Measurements from ENCODE around the gene TBC1D5.
A peak's percentile ranks its signal among the peaks of the same experiment; 100 is the strongest.

Gene TBC1D5

DNA sequence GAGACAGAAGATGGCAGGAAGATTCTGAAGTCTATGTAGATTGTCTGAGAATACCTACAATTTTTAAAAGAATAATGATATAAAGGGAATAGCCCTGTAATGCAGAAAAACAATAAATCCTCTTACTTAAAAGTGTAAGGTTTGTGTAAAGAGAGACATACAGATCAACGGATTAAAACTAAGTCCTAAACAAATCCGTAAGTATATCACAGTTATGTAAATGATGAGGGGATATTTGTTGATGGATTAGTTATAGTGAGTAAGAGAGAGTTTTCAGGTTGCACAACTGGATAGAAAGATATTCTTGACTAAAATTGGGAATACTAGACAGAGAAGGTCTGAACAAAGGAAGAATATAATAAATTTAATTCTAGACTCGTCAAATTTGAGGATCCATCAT lies 179.6 kb downstream of the TBC1D5 start:
- no peak for DNase-seq (ENCODE audit: low read depth)
- TF ChIP-seq, protein P1, sequence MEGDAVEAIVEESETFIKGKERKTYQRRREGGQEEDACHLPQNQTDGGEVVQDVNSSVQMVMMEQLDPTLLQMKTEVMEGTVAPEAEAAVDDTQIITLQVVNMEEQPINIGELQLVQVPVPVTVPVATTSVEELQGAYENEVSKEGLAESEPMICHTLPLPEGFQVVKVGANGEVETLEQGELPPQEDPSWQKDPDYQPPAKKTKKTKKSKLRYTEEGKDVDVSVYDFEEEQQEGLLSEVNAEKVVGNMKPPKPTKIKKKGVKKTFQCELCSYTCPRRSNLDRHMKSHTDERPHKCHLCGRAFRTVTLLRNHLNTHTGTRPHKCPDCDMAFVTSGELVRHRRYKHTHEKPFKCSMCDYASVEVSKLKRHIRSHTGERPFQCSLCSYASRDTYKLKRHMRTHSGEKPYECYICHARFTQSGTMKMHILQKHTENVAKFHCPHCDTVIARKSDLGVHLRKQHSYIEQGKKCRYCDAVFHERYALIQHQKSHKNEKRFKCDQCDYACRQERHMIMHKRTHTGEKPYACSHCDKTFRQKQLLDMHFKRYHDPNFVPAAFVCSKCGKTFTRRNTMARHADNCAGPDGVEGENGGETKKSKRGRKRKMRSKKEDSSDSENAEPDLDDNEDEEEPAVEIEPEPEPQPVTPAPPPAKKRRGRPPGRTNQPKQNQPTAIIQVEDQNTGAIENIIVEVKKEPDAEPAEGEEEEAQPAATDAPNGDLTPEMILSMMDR (IDR thresholded peaks at IDR 0.05; ENCODE audit: control insufficient read depth, extremely low read depth, insufficient read depth) = no peak
- H3K4me3 ChIP-seq (ENCODE audit: low read depth, low read length) = no peak overlapping the region

DNA sequence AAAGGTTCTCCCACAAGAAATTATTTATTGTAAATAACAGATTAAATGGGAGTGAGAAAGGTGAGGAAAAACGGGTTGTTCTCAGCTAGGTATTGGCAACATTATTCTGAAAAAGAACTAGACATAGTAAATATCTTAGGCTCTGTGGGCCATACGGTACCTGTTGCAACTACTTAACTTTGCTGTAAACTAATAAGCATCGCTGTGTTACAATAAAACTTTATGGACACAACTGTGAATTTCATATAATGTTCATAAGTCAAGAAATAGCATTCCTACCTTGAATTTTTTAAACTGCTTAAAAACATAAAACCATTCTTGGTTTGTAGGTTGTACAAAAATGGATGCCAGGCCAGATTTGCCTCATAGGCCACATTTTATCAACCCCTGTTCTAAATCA lies 183.9 kb downstream of the TBC1D5 start:
- DNase-seq (ENCODE audit: low read depth) = no peak
- no peak overlapping the region for H3K4me3 ChIP-seq (ENCODE audit: low read depth, low read length)
- TF ChIP-seq, protein P1 (IDR thresholded peaks at IDR 0.05; ENCODE audit: control insufficient read depth, extremely low read depth, insufficient read depth) = no peak

DNA sequence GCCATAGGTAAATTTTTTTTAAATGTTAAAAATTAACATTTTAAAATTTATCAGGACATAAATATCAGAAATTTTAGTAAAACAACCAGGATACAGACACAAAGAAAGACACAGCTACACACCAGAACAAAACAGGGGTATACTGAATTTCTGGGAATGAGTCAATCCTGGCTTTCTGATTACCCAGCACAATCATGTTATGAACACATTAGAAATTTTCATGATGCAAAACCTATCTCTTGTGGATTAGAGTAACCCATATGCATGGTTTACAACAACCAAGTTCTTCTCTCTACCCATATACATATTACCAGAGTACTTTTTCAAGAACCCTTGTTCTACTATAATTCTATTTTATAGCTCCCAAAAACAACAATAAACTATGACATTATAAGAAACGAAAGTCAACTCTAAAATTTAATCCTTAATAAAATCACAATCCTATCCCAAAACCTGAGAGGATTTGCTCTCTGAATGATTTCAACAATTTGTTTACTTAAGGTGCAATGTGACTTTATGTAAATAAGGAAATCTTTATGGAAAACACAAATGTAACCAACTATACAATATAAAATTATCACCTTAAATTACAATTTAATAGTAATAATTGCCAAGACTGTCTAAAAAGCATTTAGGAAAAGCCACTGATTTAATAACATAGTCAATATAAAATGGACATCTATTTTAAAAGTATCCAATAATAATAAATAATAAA lies 184.5 kb downstream of the TBC1D5 start:
- DNase-seq (ENCODE audit: low read depth) = no peak
- no peak overlapping the region for H3K4me3 ChIP-seq (ENCODE audit: low read depth, low read length)
- TF ChIP-seq, protein P1 (IDR thresholded peaks at IDR 0.05; ENCODE audit: control insufficient read depth, extremely low read depth, insufficient read depth) = no peak

DNA sequence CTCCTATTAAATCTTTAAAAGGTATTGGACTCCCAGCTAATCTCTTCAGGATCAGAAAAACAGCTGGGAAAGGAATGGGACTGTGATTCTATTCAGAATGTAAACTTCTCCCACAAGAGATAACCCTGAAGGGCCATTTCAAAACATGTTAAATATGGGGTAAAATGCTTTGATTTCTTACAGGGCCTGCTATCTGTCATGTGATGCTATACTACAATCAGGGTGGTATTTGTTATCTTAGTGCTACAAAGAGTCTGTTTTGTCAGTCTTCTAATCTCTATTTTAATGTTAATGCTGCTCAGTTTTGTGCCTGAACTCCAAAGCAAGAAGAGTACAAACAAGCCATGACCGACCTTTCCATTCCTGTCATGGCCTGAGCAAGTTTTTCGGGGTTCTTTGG lies 186.9 kb downstream of the TBC1D5 start:
- no peak for DNase-seq (ENCODE audit: low read depth)
- TF ChIP-seq, protein P1 (IDR thresholded peaks at IDR 0.05; ENCODE audit: control insufficient read depth, extremely low read depth, insufficient read depth) = no peak
- no peak overlapping the region for H3K4me3 ChIP-seq (ENCODE audit: low read depth, low read length)

DNA sequence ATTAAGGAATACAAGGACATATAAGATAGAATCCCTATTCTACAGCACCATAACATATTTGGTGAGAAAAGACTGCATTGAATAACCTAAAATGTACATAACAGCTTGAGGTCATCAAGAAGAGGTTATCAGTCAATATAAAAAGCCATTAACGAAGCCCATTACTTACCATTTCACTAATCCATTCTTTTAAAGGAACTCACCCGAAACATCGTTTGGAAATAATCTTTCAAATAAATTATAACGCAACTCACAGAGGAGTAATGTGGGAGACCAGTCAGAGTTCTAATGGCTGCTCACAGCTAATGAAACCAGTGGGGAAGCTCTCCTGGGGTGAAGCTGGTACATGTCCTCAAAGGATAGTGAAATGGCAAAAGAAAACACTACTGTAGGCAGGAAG lies 188.4 kb downstream of the TBC1D5 start:
- TF ChIP-seq, protein P1 (IDR thresholded peaks at IDR 0.05; ENCODE audit: control insufficient read depth, extremely low read depth, insufficient read depth) = no peak
- no peak overlapping the region for H3K4me3 ChIP-seq (ENCODE audit: low read depth, low read length)
- DNase-seq (ENCODE audit: low read depth) = no peak

DNA sequence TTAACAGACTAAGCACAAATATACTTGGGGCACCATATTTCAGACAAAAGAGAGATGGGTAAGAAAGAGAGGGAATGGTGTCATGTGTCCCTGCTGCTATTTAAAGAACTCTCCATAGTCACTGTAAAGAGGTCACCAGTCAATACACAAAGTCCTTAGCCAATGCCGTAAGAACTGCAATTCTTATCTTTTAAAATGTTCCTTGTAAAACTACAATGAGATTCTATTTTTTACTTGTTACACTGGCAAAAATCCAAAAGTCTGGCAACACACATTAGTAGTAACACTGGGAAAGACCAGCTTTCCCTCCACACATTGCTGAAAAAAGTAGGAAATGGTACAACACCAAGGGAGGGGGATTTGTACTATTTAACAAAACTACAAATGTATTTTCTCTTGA lies 189.4 kb downstream of the TBC1D5 start:
- no peak overlapping the region for H3K4me3 ChIP-seq (ENCODE audit: low read depth, low read length)
- DNase-seq (ENCODE audit: low read depth) = peak; percentile 68
- TF ChIP-seq, protein P1 (IDR thresholded peaks at IDR 0.05; ENCODE audit: control insufficient read depth, extremely low read depth, insufficient read depth) = no peak

DNA sequence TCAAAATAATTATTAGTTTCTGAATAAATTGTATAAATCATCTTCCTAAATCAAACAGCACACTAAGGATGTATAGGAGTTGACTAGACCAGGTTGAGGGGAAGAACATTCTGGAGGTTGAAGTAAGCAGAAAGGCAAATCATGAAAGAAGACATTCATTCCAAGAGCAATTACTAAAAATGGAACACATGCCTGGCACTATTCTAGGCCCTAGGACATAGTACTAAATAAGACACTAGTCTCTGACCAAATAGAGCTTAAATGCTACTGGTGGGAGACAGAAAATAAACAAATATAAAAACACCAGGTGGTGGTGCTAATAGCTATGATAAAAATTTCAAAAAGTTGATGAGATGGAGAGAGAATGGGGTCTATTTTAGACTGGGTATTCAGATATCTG lies 190.1 kb downstream of the TBC1D5 start:
- TF ChIP-seq, protein P1 (IDR thresholded peaks at IDR 0.05; ENCODE audit: control insufficient read depth, extremely low read depth, insufficient read depth) = no peak

More for the DNA sequence above, 190.1 kb downstream of the TBC1D5 start:
- DNase-seq (ENCODE audit: low read depth) = no peak
- no peak overlapping the region for H3K4me3 ChIP-seq (ENCODE audit: low read depth, low read length)
